NCI-H82 (cell line): ENCODE results near the gene GPR180.
A peak's percentile ranks its signal among the peaks of the same experiment; 100 is the strongest.

Source experiments
- DNase-seq: peaks from one replicate; lab custom pipeline; 2025; lab: John Stamatoyannopoulos, UW

GPR180 gene

DNA sequence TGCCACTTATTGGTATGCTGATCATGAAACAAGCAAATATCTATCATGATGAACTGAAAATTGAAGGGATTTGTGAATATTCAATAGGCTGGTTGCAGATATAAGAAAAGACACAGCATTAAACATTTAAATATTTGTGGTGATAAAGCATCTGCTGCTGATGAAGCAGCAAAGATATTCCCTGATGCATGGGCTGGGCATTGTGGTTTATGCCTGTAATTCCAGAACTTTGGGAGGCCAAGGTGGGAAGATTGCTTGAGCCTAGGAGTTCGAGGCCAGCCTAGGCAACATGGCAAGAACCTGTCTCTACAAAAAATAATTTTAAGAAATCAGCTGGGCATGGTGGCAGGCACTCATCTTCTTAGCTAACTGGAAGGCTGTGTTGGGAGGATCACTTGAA, 54.5 kb downstream of the GPR180 start:
- DNase-seq, result no peak

DNA sequence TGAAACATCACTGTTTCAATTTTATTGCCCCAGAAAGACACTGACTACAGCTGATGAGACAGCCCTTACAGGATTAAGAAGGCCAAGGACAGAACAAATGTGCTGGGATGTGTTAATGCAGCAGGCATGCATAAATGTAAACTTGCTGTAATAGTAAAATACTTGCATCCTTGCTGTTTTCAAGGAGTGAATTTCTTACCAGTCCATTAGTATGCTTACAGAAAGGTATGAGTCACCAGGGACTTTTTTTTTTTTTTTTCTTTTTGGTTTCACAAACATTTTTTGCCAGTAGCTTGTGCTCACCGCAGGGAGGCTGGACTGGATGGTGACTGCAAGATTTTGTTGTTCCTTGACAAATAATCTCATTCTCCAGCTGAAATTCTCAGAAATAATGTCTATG, 55.1 kb downstream of the GPR180 start:
- no peak for DNase-seq

- no peak for DNase-seq
Observed at GRCh38 chr13:94657167-94657566, 55.5 kb downstream of the GPR180 start.

DNA sequence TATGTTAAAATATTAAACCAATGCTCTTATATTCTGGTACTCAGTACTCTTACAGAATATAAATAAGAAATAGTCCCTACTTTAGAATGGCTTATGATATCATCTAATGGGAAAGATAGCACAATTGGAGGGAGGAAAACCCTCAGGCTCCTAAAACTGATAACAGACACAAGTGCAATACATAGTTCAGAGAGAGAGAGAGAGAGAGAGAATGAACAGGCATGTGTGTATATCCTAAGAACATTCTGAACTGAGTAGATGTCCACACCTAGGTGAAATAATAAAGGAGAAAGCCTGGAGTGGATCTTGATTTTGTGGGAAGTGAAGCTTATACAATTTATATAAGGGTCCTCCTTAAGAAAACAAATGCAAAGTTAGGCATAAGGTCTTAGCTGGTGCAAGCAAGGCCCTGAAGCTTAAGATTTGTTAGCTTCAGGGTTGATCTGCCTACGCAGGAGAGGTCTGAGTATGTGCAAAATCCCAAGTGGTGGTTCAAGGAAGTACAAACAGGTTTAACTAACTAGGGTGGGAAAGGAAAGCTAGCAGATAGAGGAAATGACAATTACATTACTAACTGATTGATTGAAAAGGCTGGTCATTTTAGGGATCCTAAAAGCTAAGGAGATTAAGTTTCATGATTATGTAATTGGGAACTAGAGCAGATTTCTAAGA, 57.4 kb downstream of the GPR180 start:
- DNase-seq, result peak; percentile 56

DNA sequence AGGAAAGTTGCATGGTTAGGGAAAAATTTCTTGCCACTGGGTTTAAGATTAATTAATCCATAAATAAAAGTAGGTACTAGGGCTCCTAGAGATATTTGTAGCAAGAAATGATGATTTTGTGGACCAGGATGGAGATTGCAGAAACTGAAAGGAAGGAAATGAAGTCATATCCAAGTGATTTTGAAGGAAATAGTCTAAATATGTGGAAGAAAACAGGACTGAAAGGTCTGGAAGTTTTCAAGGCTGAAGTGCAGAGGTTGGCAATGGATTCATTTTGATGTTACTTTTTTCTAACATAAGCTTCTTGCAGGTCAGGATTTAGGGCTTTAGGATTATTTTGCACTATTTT, 57.9 kb downstream of the GPR180 start:
- no peak for DNase-seq

GRCh38 chr13:94660695-94661326, 59.2 kb downstream of the GPR180 start:
- peak; percentile 64 for DNase-seq

DNA sequence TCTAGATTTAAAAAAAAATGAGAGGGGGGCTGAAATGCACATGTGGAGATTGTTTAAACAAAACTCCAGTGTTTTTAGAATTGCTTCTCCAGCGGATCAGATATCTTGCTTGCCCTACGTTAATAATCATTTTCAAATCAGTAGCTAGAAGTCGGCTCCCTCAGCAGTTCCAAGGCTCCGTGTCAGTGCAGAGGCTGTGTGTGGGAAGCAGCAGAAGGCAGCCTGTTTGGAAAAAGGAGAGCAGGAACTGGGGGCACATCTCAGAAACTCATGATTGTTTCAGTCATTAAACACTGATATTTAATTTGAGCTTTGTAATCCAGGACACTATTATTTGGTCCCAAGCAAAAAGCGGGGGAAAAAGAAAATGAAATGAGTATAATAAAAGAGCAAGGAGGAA, 59.7 kb downstream of the GPR180 start:
- DNase-seq, result no peak

- peak; percentile 47 for DNase-seq
Observed at GRCh38 chr13:94662274-94662945, 60.8 kb downstream of the GPR180 start.

- peak; percentile 75 for DNase-seq
Observed at GRCh38 chr13:94664889-94665288, 63.2 kb downstream of the GPR180 start.

DNA sequence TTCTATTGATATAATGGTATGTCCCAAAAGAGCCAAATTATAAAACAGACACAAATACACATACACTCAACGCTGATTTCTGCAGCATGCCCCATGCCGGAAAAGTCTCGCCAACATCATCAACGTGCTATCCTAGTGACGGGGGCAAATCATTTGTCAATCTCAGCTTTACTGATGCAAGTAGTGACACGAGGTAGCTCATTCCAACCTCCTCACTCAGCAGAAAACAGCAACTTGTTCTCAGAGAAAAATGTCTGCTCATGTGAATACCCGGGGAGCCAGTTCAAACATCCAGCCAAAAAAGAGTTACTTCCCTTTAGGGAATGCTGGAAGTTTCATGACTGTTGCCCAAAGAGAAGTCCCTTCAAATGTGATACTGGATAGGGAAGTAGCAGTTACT, 64.4 kb downstream of the GPR180 start:
- no peak for DNase-seq

DNA sequence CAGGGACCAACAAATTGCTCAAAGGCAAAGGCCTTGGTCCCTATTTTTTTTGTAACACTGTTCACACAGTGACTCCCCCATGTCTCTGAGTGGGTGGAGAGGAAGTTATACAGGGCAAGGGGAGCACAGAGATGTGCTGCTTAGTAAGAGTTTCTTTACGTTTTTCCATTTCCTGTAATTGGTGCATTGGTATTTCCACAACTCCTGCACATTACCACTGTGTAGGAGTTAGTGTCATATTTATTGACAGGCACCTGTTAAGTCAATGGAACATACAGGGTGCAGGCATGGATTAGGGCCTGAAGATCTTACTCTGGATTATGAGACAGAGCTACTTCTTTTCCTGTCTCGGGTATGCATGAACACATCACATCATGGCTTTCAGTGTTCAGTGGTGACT, 65.5 kb downstream of the GPR180 start:
- DNase-seq, result no peak

DNA sequence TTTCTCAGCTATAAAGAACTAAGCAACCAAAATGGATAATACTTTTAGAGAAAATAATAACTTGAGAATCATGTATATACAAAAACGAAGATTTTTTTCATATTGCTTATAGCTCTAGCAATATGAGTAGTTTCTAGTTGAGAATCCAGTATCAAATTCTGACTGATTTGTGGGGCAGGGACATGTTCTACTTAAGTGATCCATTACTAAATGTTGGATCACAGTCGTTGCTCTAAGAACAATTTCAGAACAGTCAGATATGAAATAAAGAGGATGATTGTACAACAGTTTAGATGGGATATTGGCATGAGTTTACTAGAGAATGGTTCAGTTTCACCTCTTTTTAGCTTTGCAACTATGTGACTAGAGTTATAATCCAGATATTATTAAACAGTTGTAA, 70.7 kb downstream of the GPR180 start:
- no peak for DNase-seq

DNA sequence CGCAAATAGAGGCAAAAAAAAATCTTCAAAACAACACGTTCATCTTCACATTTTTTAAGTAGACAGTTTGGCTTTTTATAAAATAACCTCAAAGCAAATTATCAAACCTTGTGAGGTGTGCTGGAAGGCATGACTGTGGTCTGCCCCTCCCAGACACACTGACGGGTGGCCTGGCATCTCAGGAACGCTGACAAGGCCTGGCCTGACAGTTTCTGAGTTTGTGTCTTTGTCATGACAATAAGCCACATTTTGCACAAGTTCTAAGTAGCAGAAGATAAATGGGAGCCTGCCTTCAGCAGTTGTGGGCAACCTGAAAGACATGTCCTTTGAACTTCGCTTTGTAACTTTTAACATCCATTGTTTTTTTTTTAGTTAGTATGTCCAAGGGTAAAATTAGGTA, 72.2 kb downstream of the GPR180 start:
- DNase-seq, result no peak

GRCh38 chr13:94674609-94675348, 73.1 kb downstream of the GPR180 start:
- peak; percentile 90 for DNase-seq

DNA sequence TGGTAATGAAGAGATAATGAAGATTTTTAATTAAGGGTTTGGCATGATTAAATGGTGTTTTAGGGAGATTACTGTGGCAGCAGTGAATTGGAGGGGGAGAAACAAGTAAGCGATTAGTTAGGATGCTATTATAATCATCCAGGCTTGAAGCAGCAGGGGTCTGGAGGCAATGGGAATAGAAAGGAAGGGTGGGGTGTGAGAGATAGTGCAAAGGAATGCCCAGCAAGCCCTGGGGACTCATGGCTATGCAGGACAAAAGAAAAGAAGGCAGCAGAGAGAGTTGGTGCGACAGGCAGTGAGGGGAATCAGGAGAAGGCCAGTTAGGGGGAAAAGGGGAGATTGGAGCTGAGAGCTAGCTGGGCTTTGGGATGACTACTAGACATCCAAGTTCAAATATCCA, 76.1 kb downstream of the GPR180 start:
- DNase-seq, result peak; percentile 40

GRCh38 chr13:94678845-94679244, 77.2 kb downstream of the GPR180 start:
- no peak for DNase-seq

GRCh38 chr13:94679614-94680013, 78.0 kb downstream of the GPR180 start:
- DNase-seq, result no peak

- DNase-seq, result no peak
Observed at GRCh38 chr13:94682229-94682628, 80.6 kb downstream of the GPR180 start.

GRCh38 chr13:94683409-94683808, 81.8 kb downstream of the GPR180 start:
- no peak for DNase-seq
